Astrocyte of the spinal cord (primary cell): ENCODE measurements around the gene SNAPC4.

Experiments
- DNase-seq: peaks from one replicate; pipeline ENCODE4 v3.0.0; 2011; ENCODE audit warnings: low read depth, low spot score
- H3K4me3 ChIP-seq: 2 replicates; pipeline ENCODE4 v1.5.1; 2011; ENCODE audit warnings: low read depth, mild to moderate bottlenecking, low read length, moderate library complexity
- CTCF ChIP-seq: IDR thresholded peaks from 2 replicates; pipeline ENCODE4 v1.5.1; 2012; ENCODE audit warnings: low read depth, mild to moderate bottlenecking, low read length, inconsistent platforms
- in situ Hi-C: cut with HindIII; loops from 2 replicates; pipeline ENCODE4 v1.10.0; 2017; ENCODE audit warnings: low sequenced_read_pairs

The SNAPC4 gene

GRCh38 chr9:136391737-136392537 lies 8.0 kb downstream of the SNAPC4 start:
- no peak for TF ChIP-seq CTCF
- no peak for DNase-seq
- H3K4me3 ChIP-seq = no peak overlapping the region
- in situ Hi-C loops = no loop called here

- H3K4me3 ChIP-seq = no peak overlapping the region
- in situ Hi-C loops = no loop called here
- no peak for DNase-seq
- TF ChIP-seq CTCF = no peak
Measured at GRCh38 chr9:136389396-136389795, 10.6 kb downstream of the SNAPC4 start.

GRCh38 chr9:136387217-136387616 lies 12.8 kb downstream of the SNAPC4 start:
- in situ Hi-C loops = no loop called here
- H3K4me3 ChIP-seq = no peak overlapping the region
- TF ChIP-seq CTCF = no peak
- no peak for DNase-seq

- no peak for DNase-seq
- TF ChIP-seq CTCF = no peak
- no peak overlapping the region for H3K4me3 ChIP-seq
- in situ Hi-C loops = no loop called here
Measured at GRCh38 chr9:136386018-136386417, 14.0 kb downstream of the SNAPC4 start.

GRCh38 chr9:136385015-136385414 lies 15.0 kb downstream of the SNAPC4 start:
- no peak overlapping the region for H3K4me3 ChIP-seq
- in situ Hi-C loops = no loop called here
- DNase-seq = no peak
- no peak for TF ChIP-seq CTCF

- H3K4me3 ChIP-seq = no peak overlapping the region
- in situ Hi-C loops = no loop called here
- no peak for TF ChIP-seq CTCF
- no peak for DNase-seq
Measured at GRCh38 chr9:136383436-136383835, 16.5 kb downstream of the SNAPC4 start.
